PC-9 (cell line): Measurements from ENCODE around the gene LLPH. TPM values are rescaled to one million over a fixed set of nuclear protein-coding genes. Genes with fewer than 3 reads are reported as not detected.

Source experiments
- BruUV-seq: library from RNA; stranded (reverse); fragments of 400-500 nt; replicated peaks from 2 replicates; lab custom pipeline; 2021; lab: Mats Ljungman, UMichigan
- CTCF ChIA-PET: fragments of 300-600 bp; sonication (Branson Sonifier 250); formaldehyde crosslinking; loops from one replicate; lab custom pipeline; 2022; ENCODE audit warnings: antibody characterized with exemption; lab: Charles Lee
- POLR2A ChIA-PET: fragments of 300-600 bp; sonication (Branson Sonifier 250); formaldehyde crosslinking; loops from one replicate; lab custom pipeline; 2022; ENCODE audit warnings: antibody characterized with exemption; ENCODE audit not compliant: unreplicated experiment; lab: Charles Lee
- DNase-seq, 2 experiments: peaks; one replicate each; pipeline versions ENCODE4 v3.0.0 to v3.0.0-alpha.2; 2015 to 2022; ENCODE audit warnings: mixed read lengths in 1 of 2
- H2AFZ ChIP-seq: fragments of 200-600 bp; sonication (generic); 2 replicates; pipeline ENCODE4 v1.8.1; 2017; ENCODE audit warnings: antibody characterized with exemption
- H3F3A ChIP-seq: fragments of 200-600 bp; sonication (generic); 2 replicates; pipeline ENCODE4 v1.8.1; 2017; ENCODE audit warnings: antibody characterized with exemption, mild to moderate bottlenecking, low read depth; ENCODE audit not compliant: insufficient read depth
- H3K27ac ChIP-seq: fragments of 200-600 bp; sonication (generic); 2 replicates; pipeline ENCODE4 v1.6.1; 2016; ENCODE audit warnings: mixed run types
- H3K27me3 ChIP-seq: fragments of 200-600 bp; sonication (generic); 2 replicates; pipeline ENCODE4 v1.6.1; 2016; ENCODE audit warnings: low read depth, mixed run types; ENCODE audit not compliant: insufficient read depth
- H3K36me3 ChIP-seq: fragments of 200-600 bp; sonication (generic); 2 replicates; pipeline ENCODE4 v1.6.1; 2016; ENCODE audit warnings: low read depth, mixed run types
- H3K4me1 ChIP-seq: fragments of 200-600 bp; sonication (generic); replicated peaks from 2 replicates; pipeline ENCODE4 v1.6.1; 2016; ENCODE audit warnings: mixed run types; ENCODE audit not compliant: insufficient read depth
- H3K4me2 ChIP-seq: fragments of 200-600 bp; sonication (generic); 2 replicates; pipeline ENCODE4 v1.6.1; 2017; ENCODE audit warnings: mixed run types
- H3K4me3 ChIP-seq: fragments of 200-600 bp; sonication (generic); 2 replicates; pipeline ENCODE4 v1.6.1; 2016; ENCODE audit warnings: mixed run types
- H3K79me2 ChIP-seq: fragments of 200-600 bp; sonication (generic); 2 replicates; pipeline ENCODE4 v1.6.1; 2017; ENCODE audit warnings: low read depth, mixed run types
- H3K9me2 ChIP-seq: fragments of 200-600 bp; sonication (generic); 2 replicates; pipeline ENCODE4 v1.8.1; 2017; ENCODE audit warnings: mild to moderate bottlenecking; ENCODE audit not compliant: insufficient read depth
- H3K9me3 ChIP-seq: fragments of 200-600 bp; sonication (generic); 2 replicates; pipeline ENCODE4 v1.8.1; 2016; ENCODE audit warnings: low read depth; ENCODE audit not compliant: insufficient read depth
- H4K20me1 ChIP-seq: fragments of 200-600 bp; sonication (generic); 2 replicates; pipeline ENCODE4 v1.8.1; 2017; ENCODE audit not compliant: insufficient read depth
- EZH2 ChIP-seq: fragments of 200-600 bp; sonication (generic); IDR thresholded peaks from 2 replicates; pipeline ENCODE4 v1.8.0; 2017; ENCODE audit warnings: antibody characterized with exemption, low read depth
- intact Hi-C: fragments of 100-400 bp; cut with micrococcal nuclease; formaldehyde crosslinking; loops from one replicate; pipeline ENCODE4 v1.10.0; 2022; ENCODE audit not compliant: unreplicated experiment
- total RNA-seq: library from RNA; stranded (reverse); gene quantifications from 2 replicates; pipeline ENCODE4 v1.2.3, GENCODE V29; 2021
- TF ChIP-seq, protein P1 (sequence below): fragments of 200-600 bp; sonication (generic); conservative IDR thresholded peaks from 2 replicates; pipeline ENCODE4 v1.6.1; 2017; ENCODE audit warnings: mixed run types, antibody characterized with exemption, mild to moderate bottlenecking, moderate library complexity

LLPH gene
- total RNA-seq, 1 experiment from 2014 or later: 25.0 TPM

DNA sequence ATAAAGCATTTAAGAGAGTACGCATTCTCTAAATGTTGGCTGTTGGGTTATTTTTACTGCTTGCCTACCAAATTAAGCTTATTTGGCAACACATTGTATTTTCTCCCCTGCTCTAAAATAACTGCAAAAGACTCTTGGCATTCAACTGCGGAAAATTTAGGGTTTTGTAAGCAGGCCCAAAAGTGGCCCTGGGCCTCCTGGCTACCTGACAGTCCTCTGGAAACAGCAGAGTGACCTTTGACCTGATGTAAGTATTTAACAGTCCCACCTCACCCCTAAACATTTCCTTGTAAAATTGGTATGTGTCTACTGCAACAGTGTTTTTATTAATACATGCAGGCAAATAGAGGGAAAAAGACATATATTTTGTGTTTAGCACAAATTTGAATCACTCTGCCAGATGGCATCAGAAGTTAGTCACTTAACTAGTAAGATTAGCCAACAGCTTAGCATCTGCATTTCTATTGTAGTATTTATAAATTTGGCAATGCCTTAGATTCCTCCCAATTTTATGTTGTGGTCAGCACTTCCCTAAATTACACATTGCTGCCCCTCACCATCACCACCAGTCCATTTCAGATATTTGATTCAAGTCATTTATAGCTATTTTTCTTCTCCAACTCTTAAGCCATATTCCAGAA, 11.2 kb downstream of the LLPH start:
- Histone ChIP-seq H3K4me1 (no peaks in the 10 kb centered on the region), H2AFZ (no peak overlapping the region), H3K4me3 (no peak overlapping the region), H3K36me3 (peaks cover 12% of the 10 kb centered on the region; the same call in 1 of the 2 replicates), H3K79me2 (no peaks in the 10 kb centered on the region), H3K4me2 (no peak overlapping the region), H3K27ac (no peak overlapping the region), H3F3A (peaks cover 14% of the 10 kb centered on the region; the same call in 1 of the 2 replicates), H3K9me3 (no peaks in the 10 kb centered on the region), H4K20me1 (no peaks in the 10 kb centered on the region), H3K9me2 (no peaks in the 10 kb centered on the region), H3K27me3 (no peaks in the 10 kb centered on the region)
- POLR2A ChIA-PET: no interaction called here
- no peak for DNase-seq
- BruUV-seq: no TSS peak
- no peak for TF ChIP-seq EZH2
- TF ChIP-seq, protein P1, sequence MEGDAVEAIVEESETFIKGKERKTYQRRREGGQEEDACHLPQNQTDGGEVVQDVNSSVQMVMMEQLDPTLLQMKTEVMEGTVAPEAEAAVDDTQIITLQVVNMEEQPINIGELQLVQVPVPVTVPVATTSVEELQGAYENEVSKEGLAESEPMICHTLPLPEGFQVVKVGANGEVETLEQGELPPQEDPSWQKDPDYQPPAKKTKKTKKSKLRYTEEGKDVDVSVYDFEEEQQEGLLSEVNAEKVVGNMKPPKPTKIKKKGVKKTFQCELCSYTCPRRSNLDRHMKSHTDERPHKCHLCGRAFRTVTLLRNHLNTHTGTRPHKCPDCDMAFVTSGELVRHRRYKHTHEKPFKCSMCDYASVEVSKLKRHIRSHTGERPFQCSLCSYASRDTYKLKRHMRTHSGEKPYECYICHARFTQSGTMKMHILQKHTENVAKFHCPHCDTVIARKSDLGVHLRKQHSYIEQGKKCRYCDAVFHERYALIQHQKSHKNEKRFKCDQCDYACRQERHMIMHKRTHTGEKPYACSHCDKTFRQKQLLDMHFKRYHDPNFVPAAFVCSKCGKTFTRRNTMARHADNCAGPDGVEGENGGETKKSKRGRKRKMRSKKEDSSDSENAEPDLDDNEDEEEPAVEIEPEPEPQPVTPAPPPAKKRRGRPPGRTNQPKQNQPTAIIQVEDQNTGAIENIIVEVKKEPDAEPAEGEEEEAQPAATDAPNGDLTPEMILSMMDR: no peak
- CTCF ChIA-PET: no interaction called here
- intact Hi-C loops: no loop called here

DNA sequence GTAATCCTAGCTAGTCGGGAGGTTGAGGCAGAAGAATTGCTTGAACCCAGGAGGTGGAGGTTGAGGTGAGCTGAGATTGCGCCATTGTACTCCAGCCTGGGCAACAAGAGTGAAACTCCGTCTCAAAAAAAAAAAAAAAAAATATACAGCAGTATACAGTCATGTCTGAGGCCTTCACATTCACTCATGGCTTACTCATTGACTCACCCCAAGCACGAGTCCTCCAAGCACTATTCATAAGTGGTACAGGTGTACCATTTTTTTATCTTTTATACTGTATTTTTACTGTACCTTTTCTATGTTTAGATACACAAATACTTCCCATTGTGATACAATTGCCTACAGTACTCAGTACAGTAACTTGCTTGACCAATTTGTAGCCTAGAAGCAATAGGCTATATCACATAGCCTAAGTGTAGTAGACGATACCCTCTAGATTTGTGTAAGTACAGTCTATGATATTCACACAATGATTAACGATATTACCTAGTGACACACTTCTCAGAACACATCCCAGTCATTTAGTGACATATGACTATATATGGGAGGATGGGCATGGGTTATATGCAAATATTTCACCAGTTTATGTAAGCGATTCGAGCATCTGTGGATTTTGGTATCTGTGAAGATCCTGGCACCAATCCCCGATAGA, 12.2 kb downstream of the LLPH start:
- ChIA-PET CTCF (interaction anchor here (0.6 kb wide), 1 partner anchor 820 kb away, joined by 4 read pairs; no protein-coding TSS in a partner anchor), POLR2A (interaction anchor here (0.6 kb wide), 1 partner anchor 712 kb away, joined by 7 read pairs; no protein-coding TSS in a partner anchor)
- H3K36me3 ChIP-seq: peaks cover 10% of the 10 kb centered on the region; the same call in 1 of the 2 replicates
- no peaks in the 10 kb centered on the region for H3K4me1 ChIP-seq
- no peak overlapping the region for H2AFZ ChIP-seq
- DNase-seq: no peak
- H3K4me2 ChIP-seq: no peak overlapping the region
- H3K4me3 ChIP-seq: no peak overlapping the region
- H3K27me3 ChIP-seq: no peaks in the 10 kb centered on the region
- no TSS peak for BruUV-seq
- no peaks in the 10 kb centered on the region for H4K20me1 ChIP-seq
- H3K27ac ChIP-seq: no peak overlapping the region
- no peak for TF ChIP-seq EZH2
- TF ChIP-seq, protein P1: no peak
- H3K9me3 ChIP-seq: no peaks in the 10 kb centered on the region
- intact Hi-C loops: no loop called here
- peaks cover 14% of the 10 kb centered on the region; the same call in 1 of the 2 replicates for H3F3A ChIP-seq
- no peaks in the 10 kb centered on the region for H3K79me2 ChIP-seq
- no peaks in the 10 kb centered on the region for H3K9me2 ChIP-seq

DNA sequence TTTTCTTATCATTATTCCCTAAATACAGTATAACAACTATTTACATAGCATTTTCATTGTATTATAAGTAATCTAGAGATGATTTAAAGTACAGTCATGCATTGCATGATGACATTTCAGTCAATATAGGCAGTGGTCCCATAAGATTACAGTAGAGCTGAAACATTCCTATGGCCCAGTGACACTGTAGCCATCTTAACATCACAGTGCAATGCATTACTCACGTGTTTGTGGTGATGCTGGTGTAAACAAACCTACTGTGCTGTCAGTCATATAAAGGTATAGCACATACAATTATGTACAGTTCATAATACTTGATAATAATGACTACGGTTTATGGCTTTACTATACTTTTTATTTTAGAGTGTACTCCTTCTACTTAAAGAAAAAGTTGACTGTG, 13.3 kb downstream of the LLPH start:
- no peak overlapping the region for H3K27ac ChIP-seq
- 0 out of 2 replicates have a peak, but pooled peaks cover 2% of the 10 kb centered on the region for H3K36me3 ChIP-seq
- H3K4me1 ChIP-seq: no peaks in the 10 kb centered on the region
- TF ChIP-seq, protein P1: no peak
- TF ChIP-seq EZH2: no peak
- no peak overlapping the region for H3K4me3 ChIP-seq
- H2AFZ ChIP-seq: no peak overlapping the region
- POLR2A ChIA-PET: no interaction called here
- no peak for DNase-seq
- H3K4me2 ChIP-seq: no peak overlapping the region
- H3K9me2 ChIP-seq: no peaks in the 10 kb centered on the region
- no peaks in the 10 kb centered on the region for H3K9me3 ChIP-seq
- CTCF ChIA-PET: no interaction called here
- no peaks in the 10 kb centered on the region for H3K27me3 ChIP-seq
- no TSS peak for BruUV-seq
- intact Hi-C loops: no loop called here
- no peaks in the 10 kb centered on the region for H4K20me1 ChIP-seq
- H3K79me2 ChIP-seq: no peaks in the 10 kb centered on the region
- H3F3A ChIP-seq: peaks cover 14% of the 10 kb centered on the region; the same call in 1 of the 2 replicates
